ENCODE data around the gene HTN3. TPM values are rescaled to one million over a fixed set of nuclear protein-coding genes. Genes with fewer than 3 reads are reported as not detected.
"Not testable (repeated sequence)": the region's sequence is repeated elsewhere in the genome, so short reads cannot be mapped to it uniquely, and the experiment has no call there.

The HTN3 gene
- total RNA-seq, 1 donor from 2014 or later, result not detected

DNA sequence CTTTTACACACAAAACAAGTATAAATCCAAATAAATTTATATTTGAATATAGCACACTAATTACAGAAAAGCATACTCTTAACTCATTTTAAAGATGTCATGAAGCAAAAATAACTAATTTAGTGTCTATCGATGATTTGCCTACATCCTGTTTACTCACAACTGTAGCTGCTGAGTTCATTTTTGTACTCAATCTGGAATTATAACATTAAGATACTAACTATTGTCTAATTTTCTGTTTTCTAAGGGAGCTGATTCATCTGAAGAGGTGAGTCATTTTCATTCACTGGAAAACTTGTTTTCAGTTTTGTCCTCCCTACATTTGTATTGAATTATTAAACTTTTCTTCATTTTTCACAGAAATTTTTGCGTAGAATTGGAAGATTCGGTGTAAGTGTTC, 28.8 kb upstream of the HTN3 start:
- no peaks in the 10 kb centered on the region for H3K4me1 Mint-ChIP-seq
- H3K4me3 Mint-ChIP-seq, result no peak overlapping the region
- no peaks in the 10 kb centered on the region for H3K36me3 Mint-ChIP-seq
- no peaks in the 10 kb centered on the region for H3K27me3 Mint-ChIP-seq (ENCODE audit: low read depth)
- no peak overlapping the region for H3K27ac Mint-ChIP-seq
- DNase-seq (ENCODE audit: low spot score in 2 of 2, unreplicated experiment in 2 of 2), result no peak
- no peaks in the 10 kb centered on the region for H3K9me3 Mint-ChIP-seq
- TF ChIP-seq, protein P1, sequence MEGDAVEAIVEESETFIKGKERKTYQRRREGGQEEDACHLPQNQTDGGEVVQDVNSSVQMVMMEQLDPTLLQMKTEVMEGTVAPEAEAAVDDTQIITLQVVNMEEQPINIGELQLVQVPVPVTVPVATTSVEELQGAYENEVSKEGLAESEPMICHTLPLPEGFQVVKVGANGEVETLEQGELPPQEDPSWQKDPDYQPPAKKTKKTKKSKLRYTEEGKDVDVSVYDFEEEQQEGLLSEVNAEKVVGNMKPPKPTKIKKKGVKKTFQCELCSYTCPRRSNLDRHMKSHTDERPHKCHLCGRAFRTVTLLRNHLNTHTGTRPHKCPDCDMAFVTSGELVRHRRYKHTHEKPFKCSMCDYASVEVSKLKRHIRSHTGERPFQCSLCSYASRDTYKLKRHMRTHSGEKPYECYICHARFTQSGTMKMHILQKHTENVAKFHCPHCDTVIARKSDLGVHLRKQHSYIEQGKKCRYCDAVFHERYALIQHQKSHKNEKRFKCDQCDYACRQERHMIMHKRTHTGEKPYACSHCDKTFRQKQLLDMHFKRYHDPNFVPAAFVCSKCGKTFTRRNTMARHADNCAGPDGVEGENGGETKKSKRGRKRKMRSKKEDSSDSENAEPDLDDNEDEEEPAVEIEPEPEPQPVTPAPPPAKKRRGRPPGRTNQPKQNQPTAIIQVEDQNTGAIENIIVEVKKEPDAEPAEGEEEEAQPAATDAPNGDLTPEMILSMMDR (IDR thresholded peaks at IDR 0.05; ENCODE audit: unreplicated experiment), result no peak

DNA sequence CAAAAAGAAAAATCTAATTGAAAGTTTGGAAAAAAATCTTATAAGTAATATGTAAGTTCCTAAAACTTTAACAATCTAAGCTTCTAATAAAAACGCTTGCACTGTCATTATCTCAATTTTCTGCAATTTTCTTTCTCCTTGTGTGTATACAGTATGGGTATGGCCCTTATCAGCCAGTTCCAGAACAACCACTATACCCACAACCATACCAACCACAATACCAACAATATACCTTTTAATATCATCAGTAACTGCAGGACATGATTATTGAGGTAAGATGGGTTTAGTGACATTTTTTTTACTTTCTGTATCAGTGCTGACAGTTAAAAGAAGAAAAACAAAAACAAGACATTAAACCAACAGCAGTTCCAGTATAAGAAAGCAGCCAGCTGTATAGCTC, 27.5 kb upstream of the HTN3 start:
- H3K4me1 Mint-ChIP-seq, result no peaks in the 10 kb centered on the region
- no peaks in the 10 kb centered on the region for H3K36me3 Mint-ChIP-seq
- H3K27me3 Mint-ChIP-seq (ENCODE audit: low read depth), result no peaks in the 10 kb centered on the region
- no peaks in the 10 kb centered on the region for H3K9me3 Mint-ChIP-seq
- no peak overlapping the region for H3K27ac Mint-ChIP-seq
- no peak for DNase-seq (ENCODE audit: low spot score in 2 of 2, unreplicated experiment in 2 of 2)
- TF ChIP-seq, protein P1 (IDR thresholded peaks at IDR 0.05; ENCODE audit: unreplicated experiment), result no peak
- H3K4me3 Mint-ChIP-seq, result no peak overlapping the region

DNA sequence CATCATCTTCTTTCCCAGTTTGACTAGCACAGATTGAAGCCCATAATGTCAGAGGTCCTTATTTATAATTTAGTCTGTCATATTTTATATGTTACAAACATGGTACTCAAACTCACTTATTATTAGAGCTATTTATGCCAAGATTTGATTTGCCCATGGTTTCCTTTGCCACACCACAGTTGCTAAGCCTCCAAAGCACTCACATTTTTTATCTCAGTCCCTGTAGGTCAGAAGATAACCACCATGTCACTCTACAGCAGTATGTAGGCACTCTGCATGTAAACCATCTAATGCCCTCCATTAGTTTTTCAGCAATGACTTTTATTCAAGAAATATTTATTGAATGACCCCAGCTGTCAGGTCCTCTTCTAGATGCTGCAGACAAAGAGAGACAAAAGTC, 25.8 kb upstream of the HTN3 start:
- H3K36me3 Mint-ChIP-seq, result no peaks in the 10 kb centered on the region
- no peaks in the 10 kb centered on the region for H3K27me3 Mint-ChIP-seq (ENCODE audit: low read depth)
- H3K27ac Mint-ChIP-seq, result no peak overlapping the region

DNA sequence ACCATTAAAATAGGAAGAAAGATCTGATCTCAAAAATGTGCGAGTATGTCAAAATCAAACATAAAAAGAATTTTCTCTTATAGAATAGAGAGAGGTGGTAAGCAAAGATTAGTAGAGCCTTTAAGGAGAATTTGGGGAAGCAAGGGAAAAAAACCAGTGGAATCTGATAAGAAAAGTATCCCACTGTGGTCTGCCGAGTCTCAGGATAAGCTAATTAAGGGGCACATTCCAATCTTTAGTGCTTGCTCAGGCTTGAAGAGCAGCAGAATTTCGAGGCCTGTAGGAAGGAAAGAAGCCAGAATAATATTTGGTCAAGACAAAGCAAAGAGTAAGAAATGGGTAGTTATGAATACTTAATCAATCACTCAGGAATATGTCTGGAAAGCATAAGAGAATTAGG, 19.5 kb upstream of the HTN3 start:
- Mint-ChIP-seq H3K4me3 (no peak overlapping the region), H3K4me1 (no peaks in the 10 kb centered on the region), H3K27ac (no peak overlapping the region), H3K36me3 (no peaks in the 10 kb centered on the region), H3K27me3 (ENCODE audit: low read depth) (no peaks in the 10 kb centered on the region), H3K9me3 (peaks cover 23% of the 10 kb centered on the region)
- DNase-seq (ENCODE audit: low spot score in 2 of 2, unreplicated experiment in 2 of 2), result no peak
- TF ChIP-seq, protein P1 (IDR thresholded peaks at IDR 0.05; ENCODE audit: unreplicated experiment), result no peak

More for the DNA sequence above, 25.8 kb upstream of the HTN3 start:
- Mint-ChIP-seq H3K4me1 (no peaks in the 10 kb centered on the region), H3K4me3 (no peak overlapping the region), H3K9me3 (no peaks in the 10 kb centered on the region)
- TF ChIP-seq, protein P1 (IDR thresholded peaks at IDR 0.05; ENCODE audit: unreplicated experiment), result no peak
- no peak for DNase-seq (ENCODE audit: low spot score in 2 of 2, unreplicated experiment in 2 of 2)

DNA sequence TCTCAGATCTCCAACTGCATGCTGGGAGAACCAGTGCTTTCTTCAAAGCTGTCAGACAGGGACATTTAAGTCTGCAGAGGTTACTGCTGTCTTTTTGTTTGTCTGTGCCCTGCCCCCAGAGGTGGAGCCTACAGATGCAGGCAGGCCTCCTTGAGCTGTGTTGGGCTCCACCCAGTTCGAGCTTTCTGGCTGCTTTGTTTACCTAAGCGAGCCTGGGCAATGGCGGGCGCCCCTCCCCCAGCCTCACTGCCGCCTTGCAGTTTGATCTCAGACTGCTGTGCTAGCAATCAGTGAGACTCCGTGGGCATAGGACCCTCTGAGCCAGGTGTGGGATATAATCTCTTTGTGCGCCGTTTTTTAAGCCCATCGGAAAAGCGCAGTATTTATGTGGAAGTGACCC, 9.3 kb upstream of the HTN3 start:
- H3K4me3 Mint-ChIP-seq; H3K27ac Mint-ChIP-seq; DNase-seq (ENCODE audit: low spot score in 2 of 2, unreplicated experiment in 2 of 2); H3K4me1 Mint-ChIP-seq; H3K36me3 Mint-ChIP-seq; H3K27me3 Mint-ChIP-seq (ENCODE audit: low read depth): not testable (repeated sequence)
- peaks cover 20% of the 10 kb centered on the region for H3K9me3 Mint-ChIP-seq

DNA sequence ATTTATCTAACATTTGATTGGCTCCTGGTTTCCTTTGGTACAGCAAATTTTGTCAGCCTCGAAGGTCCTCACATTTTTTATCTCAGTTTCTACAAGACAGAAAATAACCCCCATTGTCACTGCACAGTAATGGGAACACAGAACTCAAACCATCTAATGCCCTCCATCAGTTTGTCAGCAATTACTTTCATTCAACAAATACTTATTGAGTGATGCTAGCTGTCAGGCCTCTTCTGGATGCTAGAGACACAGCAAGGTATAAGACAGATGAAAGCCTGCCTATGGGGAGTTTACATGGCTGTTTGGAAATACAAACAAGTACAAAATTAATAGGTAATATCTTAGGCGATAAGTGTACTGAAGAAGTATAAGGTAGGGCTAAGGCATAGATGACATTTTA, 5.0 kb upstream of the HTN3 start:
- DNase-seq (ENCODE audit: low spot score in 2 of 2, unreplicated experiment in 2 of 2), result no peak
- Mint-ChIP-seq H3K36me3 (no peaks in the 10 kb centered on the region), H3K9me3 (no peaks in the 10 kb centered on the region), H3K27me3 (ENCODE audit: low read depth) (no peaks in the 10 kb centered on the region), H3K4me1 (no peaks in the 10 kb centered on the region), H3K27ac (no peak overlapping the region), H3K4me3 (no peak overlapping the region)
- TF ChIP-seq, protein P1 (IDR thresholded peaks at IDR 0.05; ENCODE audit: unreplicated experiment), result no peak
